ENCODE data around the gene RAPGEF6.

The RAPGEF6 gene

GRCh38 chr5:131392466-131393095, 242.4 kb downstream of the RAPGEF6 start:
- TF ChIP-seq, protein P1, sequence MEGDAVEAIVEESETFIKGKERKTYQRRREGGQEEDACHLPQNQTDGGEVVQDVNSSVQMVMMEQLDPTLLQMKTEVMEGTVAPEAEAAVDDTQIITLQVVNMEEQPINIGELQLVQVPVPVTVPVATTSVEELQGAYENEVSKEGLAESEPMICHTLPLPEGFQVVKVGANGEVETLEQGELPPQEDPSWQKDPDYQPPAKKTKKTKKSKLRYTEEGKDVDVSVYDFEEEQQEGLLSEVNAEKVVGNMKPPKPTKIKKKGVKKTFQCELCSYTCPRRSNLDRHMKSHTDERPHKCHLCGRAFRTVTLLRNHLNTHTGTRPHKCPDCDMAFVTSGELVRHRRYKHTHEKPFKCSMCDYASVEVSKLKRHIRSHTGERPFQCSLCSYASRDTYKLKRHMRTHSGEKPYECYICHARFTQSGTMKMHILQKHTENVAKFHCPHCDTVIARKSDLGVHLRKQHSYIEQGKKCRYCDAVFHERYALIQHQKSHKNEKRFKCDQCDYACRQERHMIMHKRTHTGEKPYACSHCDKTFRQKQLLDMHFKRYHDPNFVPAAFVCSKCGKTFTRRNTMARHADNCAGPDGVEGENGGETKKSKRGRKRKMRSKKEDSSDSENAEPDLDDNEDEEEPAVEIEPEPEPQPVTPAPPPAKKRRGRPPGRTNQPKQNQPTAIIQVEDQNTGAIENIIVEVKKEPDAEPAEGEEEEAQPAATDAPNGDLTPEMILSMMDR (conservative IDR thresholded peaks at IDR 0.05; ENCODE audit: low read length): no peak
- no peak for TF ChIP-seq EZH2phosphoT487 (IDR thresholded peaks at IDR 0.05; ENCODE audit: borderline replicate concordance)
- Histone ChIP-seq H2AFZ (ENCODE audit: low read length) (no peak overlapping the region), H3K79me2 (ENCODE audit: insufficient read depth, low read length) (no peaks in the 10 kb centered on the region), H3K9me2 (replicated peaks; ENCODE audit: low read depth, low read length) (no peaks in the 10 kb centered on the region), H3K4me1 (ENCODE audit: insufficient read depth, low read length, poor library complexity, severe bottlenecking) (no peaks in the 10 kb centered on the region), H3K36me3 (ENCODE audit: insufficient read depth, low read length) (peaks cover 47% of the 10 kb centered on the region; the same call in 1 of the 2 replicates), H3K4me2 (ENCODE audit: low read depth, low read length, poor library complexity, severe bottlenecking) (no peak overlapping the region), H4K20me1 (ENCODE audit: insufficient read depth, low read length, poor library complexity, severe bottlenecking) (no peaks in the 10 kb centered on the region), H3K9me3 (ENCODE audit: insufficient read depth, low read depth, low read length) (no peaks in the 10 kb centered on the region), H3K27me3 (ENCODE audit: insufficient read depth, low read length, poor library complexity, severe bottlenecking) (no peaks in the 10 kb centered on the region), H3K9ac (ENCODE audit: low read depth, low read length, poor library complexity, severe bottlenecking) (no peak overlapping the region), H3K4me3 (ENCODE audit: low read length, poor library complexity, severe bottlenecking) (no peak overlapping the region), H3F3A (ENCODE audit: low read depth) (no peaks in the 10 kb centered on the region)

DNA sequence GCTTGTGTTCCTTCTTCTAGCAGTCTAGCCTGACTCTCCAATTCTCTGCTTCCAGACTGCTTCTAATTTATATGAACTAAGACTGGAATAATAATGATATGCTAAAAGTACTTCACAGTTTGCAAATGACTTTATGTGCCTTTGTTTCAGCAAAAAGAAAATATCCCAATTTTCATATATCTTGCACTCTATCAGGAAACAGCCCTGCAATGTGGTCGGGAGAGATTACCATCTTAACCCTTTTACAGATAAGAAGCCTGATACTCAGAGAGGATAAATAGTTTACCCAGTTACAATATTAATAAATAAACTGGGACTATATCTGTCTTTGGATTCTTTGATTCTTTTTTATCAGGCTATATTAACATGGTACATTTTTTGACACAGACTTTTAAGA, 245.2 kb downstream of the RAPGEF6 start:
- Histone ChIP-seq H3K9me2 (replicated peaks; ENCODE audit: low read depth, low read length) (no peaks in the 10 kb centered on the region), H3K4me3 (ENCODE audit: low read length, poor library complexity, severe bottlenecking) (no peak overlapping the region), H3K9me3 (ENCODE audit: insufficient read depth, low read depth, low read length) (no peaks in the 10 kb centered on the region), H3K36me3 (ENCODE audit: insufficient read depth, low read length) (peaks cover 53% of the 10 kb centered on the region; the same call in 1 of the 2 replicates), H2AFZ (ENCODE audit: low read length) (no peak overlapping the region), H3K79me2 (ENCODE audit: insufficient read depth, low read length) (no peaks in the 10 kb centered on the region; the same call in 1 of the 2 replicates), H3K4me2 (ENCODE audit: low read depth, low read length, poor library complexity, severe bottlenecking) (no peak overlapping the region), H3K27me3 (ENCODE audit: insufficient read depth, low read length, poor library complexity, severe bottlenecking) (no peaks in the 10 kb centered on the region), H3K4me1 (ENCODE audit: insufficient read depth, low read length, poor library complexity, severe bottlenecking) (no peaks in the 10 kb centered on the region), H4K20me1 (ENCODE audit: insufficient read depth, low read length, poor library complexity, severe bottlenecking) (no peaks in the 10 kb centered on the region), H3F3A (ENCODE audit: low read depth) (no peaks in the 10 kb centered on the region), H3K9ac (ENCODE audit: low read depth, low read length, poor library complexity, severe bottlenecking) (no peak overlapping the region)
- no peak for TF ChIP-seq EZH2phosphoT487 (IDR thresholded peaks at IDR 0.05; ENCODE audit: borderline replicate concordance)
- TF ChIP-seq, protein P1 (conservative IDR thresholded peaks at IDR 0.05; ENCODE audit: low read length): no peak

DNA sequence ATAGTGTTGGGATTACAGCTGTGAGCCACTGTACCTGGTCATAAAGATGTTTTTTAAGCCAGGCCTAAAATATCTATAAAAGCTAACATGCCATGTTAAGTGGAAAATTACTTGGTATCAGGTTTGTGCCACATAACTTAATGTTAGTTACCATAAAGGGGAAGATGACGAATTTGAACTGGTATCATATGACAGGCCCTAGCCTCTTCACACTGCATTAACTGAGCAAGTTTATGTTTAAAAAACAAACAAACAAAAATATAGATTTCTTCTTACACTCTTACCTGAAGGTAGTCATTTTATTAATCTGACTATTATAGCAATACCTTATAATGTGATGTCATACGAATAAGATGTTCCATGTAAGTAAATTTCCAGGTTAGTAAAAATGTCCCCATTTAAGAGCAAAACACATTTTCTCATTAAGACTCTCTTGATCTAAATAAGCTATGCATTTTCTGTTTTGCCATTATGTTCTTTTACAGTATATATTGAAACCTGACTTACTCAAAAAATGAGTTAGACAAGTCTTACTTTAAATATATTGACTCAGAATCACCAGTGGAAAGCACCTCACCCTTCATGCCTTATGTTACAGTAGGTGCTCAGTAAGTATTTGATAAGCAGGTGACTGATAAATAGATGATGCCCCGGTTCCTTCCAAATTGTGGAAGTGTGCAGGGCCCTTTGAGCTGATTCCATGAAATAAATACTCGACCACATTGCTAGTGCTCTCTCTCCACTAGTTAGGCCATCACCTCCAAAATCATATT, 245.7 kb downstream of the RAPGEF6 start:
- H3K4me1 ChIP-seq (ENCODE audit: insufficient read depth, low read length, poor library complexity, severe bottlenecking): no peaks in the 10 kb centered on the region
- no peak overlapping the region for H3K9ac ChIP-seq (ENCODE audit: low read depth, low read length, poor library complexity, severe bottlenecking)
- no peaks in the 10 kb centered on the region for H3K9me3 ChIP-seq (ENCODE audit: insufficient read depth, low read depth, low read length)
- H3K9me2 ChIP-seq (replicated peaks; ENCODE audit: low read depth, low read length): no peaks in the 10 kb centered on the region
- H3K36me3 ChIP-seq (ENCODE audit: insufficient read depth, low read length): peaks cover 53% of the 10 kb centered on the region; the same call in 1 of the 2 replicates
- H3K79me2 ChIP-seq (ENCODE audit: insufficient read depth, low read length): peaks cover 4% of the 10 kb centered on the region
- H4K20me1 ChIP-seq (ENCODE audit: insufficient read depth, low read length, poor library complexity, severe bottlenecking): no peaks in the 10 kb centered on the region
- H2AFZ ChIP-seq (ENCODE audit: low read length): no peak overlapping the region
- no peaks in the 10 kb centered on the region for H3F3A ChIP-seq (ENCODE audit: low read depth)
- H3K4me3 ChIP-seq (ENCODE audit: low read length, poor library complexity, severe bottlenecking): no peak overlapping the region
- no peak overlapping the region for H3K4me2 ChIP-seq (ENCODE audit: low read depth, low read length, poor library complexity, severe bottlenecking)
- no peaks in the 10 kb centered on the region for H3K27me3 ChIP-seq (ENCODE audit: insufficient read depth, low read length, poor library complexity, severe bottlenecking)
- no peak for TF ChIP-seq EZH2phosphoT487 (IDR thresholded peaks at IDR 0.05; ENCODE audit: borderline replicate concordance)
- TF ChIP-seq, protein P1 (conservative IDR thresholded peaks at IDR 0.05; ENCODE audit: low read length): no peak
